B cell (primary cell): ENCODE measurements around the gene CALR3. TPM values are rescaled to one million over a fixed set of nuclear protein-coding genes. Genes with fewer than 3 reads are reported as not detected.

Source experiments
- ATAC-seq: fragments of 200-7000 bp; cut with Tn5 transposase; one replicate; pipeline ENCODE4 v1.10.0; 2021; ENCODE audit warnings: low read depth, mild to moderate bottlenecking, moderate number of reproducible peaks, moderate library complexity
- CTCF ChIA-PET: fragments of 350-600 bp; sonication (Branson Sonifier 250); formaldehyde crosslinking; loops from one replicate; lab custom pipeline; 2021; ENCODE audit warnings: antibody characterized with exemption, inconsistent platforms; lab: Charles Lee
- POLR2A ChIA-PET: fragments of 350-600 bp; sonication (Branson Sonifier 250); formaldehyde crosslinking; loops from one replicate; lab custom pipeline; 2021; ENCODE audit warnings: antibody characterized with exemption; lab: Charles Lee
- DNase-seq: peaks from one replicate; pipeline ENCODE4 v3.0.0; 2013
- H2AFZ ChIP-seq: 2 replicates; pipeline ENCODE4 v1.6.1; 2012; ENCODE audit warnings: mild to moderate bottlenecking, low read depth, low read length; ENCODE audit not compliant: insufficient read depth, poor library complexity, severe bottlenecking
- H3K27ac ChIP-seq, 2 donors: 1 replicate in 1 of 2; 2 replicates in 1 of 2; pipeline ENCODE4 v1.5.1; 2012 to 2013; ENCODE audit warnings: low read length in 2 of 2, mild to moderate bottlenecking in 2 of 2, moderate library complexity in 1 of 2
- H3K27me3 ChIP-seq, 4 experiments: fragments of 200-600 bp in 1 of 4; sonication (generic) in 1 of 4; replicated peaks in 1 of 4; 1 replicate in 2 of 4; 2 replicates in 2 of 4; pipeline versions ENCODE4 v1.6.1 to v1.7.0; 2013 to 2016; ENCODE audit warnings: low read length in 3 of 4, mild to moderate bottlenecking in 2 of 4, mixed read lengths in 1 of 4, moderate library complexity in 1 of 4; ENCODE audit not compliant: insufficient read depth in 4 of 4, control insufficient read depth in 3 of 4; ENCODE audit errors: control extremely low read depth in 1 of 4
- H3K36me3 ChIP-seq, 2 experiments: replicated peaks in 1 of 2; 1 replicate in 1 of 2; 2 replicates in 1 of 2; pipeline versions ENCODE4 v1.6.1 to v1.7.1; 2013; ENCODE audit warnings: low read length in 1 of 2; ENCODE audit not compliant: insufficient read depth in 2 of 2, control insufficient read depth in 1 of 2; ENCODE audit errors: control extremely low read depth in 1 of 2, extremely low read depth in 1 of 2
- H3K4me1 ChIP-seq, 2 donors: fragments of 200-600 bp in 1 of 2; sonication (generic) in 1 of 2; 1 replicate in 1 of 2; 2 replicates in 1 of 2; pipeline versions ENCODE4 v1.5.1 to v1.6.1; 2013 to 2017; ENCODE audit warnings: low read length in 2 of 2; ENCODE audit not compliant: control insufficient read depth in 2 of 2, insufficient read depth in 2 of 2
- H3K4me2 ChIP-seq: replicated peaks from 2 replicates; pipeline ENCODE3; 2012; ENCODE audit warnings: mild to moderate bottlenecking, low read depth, low read length; ENCODE audit not compliant: poor library complexity, severe bottlenecking
- H3K4me3 ChIP-seq, 5 experiments: fragments of 200-600 bp in 1 of 5; sonication (generic) in 1 of 5; 1 replicate in 3 of 5; 2 replicates in 2 of 5; pipeline versions ENCODE4 v1.5.1 to v1.7.0; 2011 to 2016; ENCODE audit warnings: low read length in 4 of 5, mild to moderate bottlenecking in 4 of 5, low read depth in 2 of 5, control low read depth in 1 of 5, moderate library complexity in 1 of 5; ENCODE audit not compliant: insufficient read depth in 1 of 5; ENCODE audit errors: control extremely low read depth in 1 of 5, extremely low read depth in 1 of 5
- H3K79me2 ChIP-seq: fragments of 200-600 bp; sonication (generic); one replicate; pipeline ENCODE4 v1.6.0; 2016; ENCODE audit warnings: low read length; ENCODE audit not compliant: control insufficient read depth, insufficient read depth
- H3K9ac ChIP-seq: fragments of 200-600 bp; sonication (generic); 2 replicates; pipeline ENCODE4 v1.6.1; 2017; ENCODE audit warnings: mild to moderate bottlenecking, low read length, moderate library complexity
- H3K9me3 ChIP-seq, 3 donors: one replicate each; pipeline versions ENCODE4 v1.6.1 to v1.7.1; 2013; ENCODE audit warnings: low read length in 2 of 3; ENCODE audit not compliant: control insufficient read depth in 2 of 3, insufficient read depth in 1 of 3; ENCODE audit errors: control extremely low read depth in 1 of 3
- H4K20me1 ChIP-seq: 2 replicates; pipeline ENCODE4 v1.6.0; 2012; ENCODE audit warnings: mild to moderate bottlenecking, low read length; ENCODE audit not compliant: insufficient read depth, control insufficient read depth, poor library complexity, severe bottlenecking
- H3K27ac Mint-ChIP-seq: one replicate; pipeline ENCODE4 v1.8.0; 2021; ENCODE audit warnings: mixed read lengths
- H3K27me3 Mint-ChIP-seq: one replicate; pipeline ENCODE4 v1.8.0; 2021; ENCODE audit warnings: mixed read lengths
- H3K4me1 Mint-ChIP-seq: one replicate; pipeline ENCODE4 v1.8.0; 2021; ENCODE audit warnings: mixed read lengths
- H3K4me3 Mint-ChIP-seq: one replicate; pipeline ENCODE4 v1.8.0; 2021; ENCODE audit warnings: mixed read lengths
- H3K9me3 Mint-ChIP-seq: one replicate; pipeline ENCODE4 v1.8.0; 2022; ENCODE audit warnings: mixed read lengths; ENCODE audit not compliant: insufficient read depth
- EZH2 ChIP-seq: IDR thresholded peaks from 2 replicates; pipeline ENCODE4 v1.6.1; 2012; ENCODE audit warnings: borderline replicate concordance, low read depth, mild to moderate bottlenecking, moderate library complexity, low read length; ENCODE audit not compliant: insufficient read depth, poor library complexity, severe bottlenecking
- WGBS: methylation state at CpG from one replicate; pipeline ENCODE4 v1.1.5; 2013; ENCODE audit warnings: missing lambda C conversion rate; ENCODE audit not compliant: insufficient coverage; 5-methylcytosine and 5-hydroxymethylcytosine counted together
- intact Hi-C: fragments of 100-400 bp; cut with micrococcal nuclease; formaldehyde crosslinking; loops from one replicate; pipeline ENCODE4 v1.10.0; 2022
- polyA plus RNA-seq: library from polyadenylated mRNA; depleted of rRNA; stranded (reverse); fragments of >200 nt; gene quantifications from 2 replicates; pipeline ENCODE4 v1.2.3, GENCODE V29; 2012
- total RNA-seq, 2 donors: library from RNA; stranded (reverse); fragments of 120-200 nt in 1 of 2; gene quantifications; 1 replicate in 1 of 2; 2 replicates in 1 of 2; pipeline versions ENCODE4 v1.2.3 to v1.2.4, GENCODE V29; 2013 to 2022
- TF ChIP-seq, protein P1 (sequence below): fragments of 200-600 bp; IDR thresholded peaks from one replicate; pipeline ENCODE4 v1.8.0; 2022; ENCODE audit warnings: antibody characterized with exemption, mild to moderate bottlenecking

CALR3 gene
- total and polyA plus RNA-seq, 2 donors (not counting 1 experiment from before 2014, with no cell fraction given): 0.44 TPM; not detected in 1

DNA sequence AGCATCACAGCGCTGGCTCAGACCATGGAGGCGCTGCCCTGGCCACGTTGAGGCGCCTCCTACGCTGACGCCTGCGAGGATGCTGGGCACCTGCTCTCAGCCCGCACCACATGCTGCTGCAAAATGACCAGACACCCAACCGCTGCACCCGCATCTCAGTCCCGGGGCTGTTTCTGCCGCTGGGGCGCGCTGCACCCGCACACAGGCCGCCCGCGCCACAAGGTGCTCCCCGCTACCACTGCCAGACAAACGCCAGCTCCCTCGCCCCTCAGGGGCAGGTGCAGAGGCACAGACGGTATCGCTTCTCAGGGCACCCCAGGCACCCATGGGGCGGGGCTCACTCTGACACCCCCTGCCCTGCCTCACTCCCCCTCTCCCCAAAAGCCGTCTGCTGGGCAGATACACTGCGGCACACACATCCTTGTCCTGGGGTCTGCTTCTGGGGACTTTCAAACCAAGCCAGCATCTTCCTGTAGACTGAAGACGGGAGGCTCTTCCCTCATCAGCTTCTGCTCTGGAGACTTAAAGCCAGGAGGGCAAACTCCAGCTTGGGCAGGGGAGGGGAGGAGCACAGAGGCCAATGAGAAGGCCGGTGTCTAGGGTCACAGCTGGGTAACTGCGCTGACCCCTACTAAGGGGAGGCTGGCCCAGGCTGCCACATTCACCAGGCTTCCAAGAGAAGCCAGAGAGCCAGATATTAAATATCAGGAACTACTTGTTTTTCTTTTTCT is 29.9 kb upstream of the CALR3 start:
- Mint-ChIP-seq H3K27ac (no peak overlapping the region), H3K27me3 (no peaks in the 10 kb centered on the region), H3K4me1 (no peaks in the 10 kb centered on the region), H3K9me3 (no peaks in the 10 kb centered on the region), H3K4me3 (no peak overlapping the region)
- peaks cover 25% of the 10 kb centered on the region for H4K20me1 ChIP-seq
- peaks cover 13% of the 10 kb centered on the region for H3K79me2 ChIP-seq
- H2AFZ ChIP-seq: no peak overlapping the region
- intact Hi-C loops: no loop called here
- H3K4me3 ChIP-seq: no peak overlapping the region
- no peaks in the 10 kb centered on the region for H3K4me1 ChIP-seq
- ATAC-seq (no peak), DNase-seq (peak; percentile 15)
- no peak overlapping the region for H3K27ac ChIP-seq
- no peak overlapping the region for H3K4me2 ChIP-seq
- WGBS: 98% methylated on average over 28 of the region's 29 CpGs
- H3K27me3 ChIP-seq: no peaks in the 10 kb centered on the region
- ChIA-PET CTCF (no interaction called here), POLR2A (no interaction called here)
- peaks cover 0 to 90% of the 10 kb centered on the region in 2 experiments for H3K36me3 ChIP-seq
- H3K9me3 ChIP-seq: no peaks in the 10 kb centered on the region
- TF ChIP-seq EZH2: no peak
- TF ChIP-seq, protein P1, sequence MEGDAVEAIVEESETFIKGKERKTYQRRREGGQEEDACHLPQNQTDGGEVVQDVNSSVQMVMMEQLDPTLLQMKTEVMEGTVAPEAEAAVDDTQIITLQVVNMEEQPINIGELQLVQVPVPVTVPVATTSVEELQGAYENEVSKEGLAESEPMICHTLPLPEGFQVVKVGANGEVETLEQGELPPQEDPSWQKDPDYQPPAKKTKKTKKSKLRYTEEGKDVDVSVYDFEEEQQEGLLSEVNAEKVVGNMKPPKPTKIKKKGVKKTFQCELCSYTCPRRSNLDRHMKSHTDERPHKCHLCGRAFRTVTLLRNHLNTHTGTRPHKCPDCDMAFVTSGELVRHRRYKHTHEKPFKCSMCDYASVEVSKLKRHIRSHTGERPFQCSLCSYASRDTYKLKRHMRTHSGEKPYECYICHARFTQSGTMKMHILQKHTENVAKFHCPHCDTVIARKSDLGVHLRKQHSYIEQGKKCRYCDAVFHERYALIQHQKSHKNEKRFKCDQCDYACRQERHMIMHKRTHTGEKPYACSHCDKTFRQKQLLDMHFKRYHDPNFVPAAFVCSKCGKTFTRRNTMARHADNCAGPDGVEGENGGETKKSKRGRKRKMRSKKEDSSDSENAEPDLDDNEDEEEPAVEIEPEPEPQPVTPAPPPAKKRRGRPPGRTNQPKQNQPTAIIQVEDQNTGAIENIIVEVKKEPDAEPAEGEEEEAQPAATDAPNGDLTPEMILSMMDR: no peak
- H3K9ac ChIP-seq: no peak overlapping the region

DNA sequence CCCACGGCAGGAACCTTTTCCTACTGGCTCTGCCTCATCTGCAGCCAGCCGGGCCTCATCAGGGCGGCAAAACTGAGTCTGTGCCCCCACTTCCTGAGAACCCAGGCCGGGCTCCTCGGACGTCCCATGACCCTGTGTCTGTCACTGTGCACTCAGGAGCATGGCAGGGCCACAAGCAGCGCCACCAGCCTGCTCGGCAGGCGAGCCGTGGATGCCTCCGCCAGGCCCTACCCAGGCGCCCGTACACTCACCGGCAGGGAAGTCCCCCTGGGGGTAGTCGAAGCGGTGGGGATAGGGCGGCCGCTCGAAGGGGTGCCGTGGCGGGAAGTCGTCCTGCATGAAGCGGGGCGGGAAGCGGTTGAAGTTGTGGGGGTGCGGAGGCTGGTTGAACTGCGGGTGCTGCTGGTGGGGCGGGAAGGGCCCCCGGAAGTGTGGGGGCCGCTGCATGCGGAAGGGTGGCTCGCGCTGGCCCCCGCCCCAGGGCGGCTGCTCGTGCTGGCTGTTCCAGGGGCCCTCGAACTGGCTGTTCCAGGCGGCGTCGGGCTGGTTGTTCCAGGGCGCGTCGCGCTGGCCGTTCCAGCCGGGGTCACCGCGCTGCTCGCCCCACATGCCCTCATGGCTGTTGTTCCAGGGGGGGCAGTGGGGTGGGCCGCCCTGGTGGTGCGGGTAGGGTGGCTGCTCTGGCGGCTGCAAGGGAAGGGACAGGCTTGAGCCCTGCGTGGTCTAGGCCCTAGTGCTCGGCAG is 29.2 kb upstream of the CALR3 start:
- Mint-ChIP-seq H3K4me3 (no peak overlapping the region), H3K27ac (no peak overlapping the region), H3K4me1 (no peaks in the 10 kb centered on the region), H3K9me3 (no peaks in the 10 kb centered on the region), H3K27me3 (no peaks in the 10 kb centered on the region)
- no peak for ATAC-seq
- Histone ChIP-seq H2AFZ (no peak overlapping the region), H3K79me2 (peaks cover 13% of the 10 kb centered on the region), H3K9me3 (no peaks in the 10 kb centered on the region), H3K9ac (no peak overlapping the region), H3K4me1 (no peaks in the 10 kb centered on the region), H3K27ac (no peak overlapping the region), H3K36me3 (peaks cover 0 to 89% of the 10 kb centered on the region in 2 experiments), H3K4me2 (no peak overlapping the region), H3K4me3 (no peak overlapping the region), H3K27me3 (no peaks in the 10 kb centered on the region), H4K20me1 (peaks cover 23% of the 10 kb centered on the region)
- POLR2A ChIA-PET: no interaction called here
- WGBS: 96% methylated on average over 54 of the region's 54 CpGs
- TF ChIP-seq EZH2: no peak
- TF ChIP-seq, protein P1: no peak
- intact Hi-C loops: no loop called here
- DNase-seq: no peak
- CTCF ChIA-PET: no interaction called here
